Measurements from ENCODE around the gene NME8.

DNA sequence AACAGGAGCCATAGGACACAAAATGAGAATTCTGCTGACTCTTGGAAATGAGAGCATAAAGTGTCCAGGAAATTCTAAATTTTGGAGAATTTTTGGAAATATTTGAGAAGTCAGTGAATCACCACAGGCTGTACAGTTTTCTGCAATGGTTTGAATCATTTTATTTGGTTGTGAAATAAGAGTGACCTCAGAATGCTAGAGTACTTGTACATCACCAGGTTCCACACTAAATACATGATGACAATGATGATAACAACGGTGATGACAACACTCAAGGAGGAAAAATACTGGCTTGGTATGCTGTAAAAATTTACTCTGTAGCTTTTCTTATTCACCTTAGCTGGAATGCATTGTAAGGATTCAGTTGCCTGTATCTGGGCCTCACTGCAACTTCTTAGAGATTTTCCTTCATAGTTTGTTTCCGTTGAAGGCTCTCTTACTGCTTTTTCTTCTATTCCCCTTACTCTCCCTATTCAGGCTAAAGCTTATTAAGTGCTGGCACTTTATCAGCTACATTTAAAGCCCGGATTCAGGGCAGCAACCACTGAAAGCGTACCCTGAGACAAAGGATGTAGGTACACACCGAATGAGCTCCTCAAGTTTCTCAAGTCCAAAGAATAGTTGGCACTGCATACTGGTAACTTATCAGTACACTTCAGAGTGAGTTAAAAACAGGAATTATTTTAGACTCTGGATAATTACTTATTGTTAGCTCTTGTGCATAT is 30.2 kb upstream of the NME8 start:
- TF ChIP-seq POLR2AphosphoS5 (IDR thresholded peaks at IDR 0.05; ENCODE audit: borderline replicate concordance, low read depth, low read length) (no peak), EZH2 (IDR thresholded peaks at IDR 0.05) (no peak)

Data from SK-N-MC (cell line).